GM18498 (cell line): ENCODE results near the gene OGFOD3.
"Not testable (repeated sequence)": the region's sequence is repeated elsewhere in the genome, so short reads cannot be mapped to it uniquely, and the experiment has no call there.

Experiments
- ATAC-seq: cut with Tn5 transposase; IDR thresholded peaks from one replicate; pipeline ENCODE4 v1.9.1; 2021; ENCODE audit warnings: mild to moderate bottlenecking, moderate library complexity; ENCODE audit not compliant: unreplicated experiment

Gene OGFOD3

DNA sequence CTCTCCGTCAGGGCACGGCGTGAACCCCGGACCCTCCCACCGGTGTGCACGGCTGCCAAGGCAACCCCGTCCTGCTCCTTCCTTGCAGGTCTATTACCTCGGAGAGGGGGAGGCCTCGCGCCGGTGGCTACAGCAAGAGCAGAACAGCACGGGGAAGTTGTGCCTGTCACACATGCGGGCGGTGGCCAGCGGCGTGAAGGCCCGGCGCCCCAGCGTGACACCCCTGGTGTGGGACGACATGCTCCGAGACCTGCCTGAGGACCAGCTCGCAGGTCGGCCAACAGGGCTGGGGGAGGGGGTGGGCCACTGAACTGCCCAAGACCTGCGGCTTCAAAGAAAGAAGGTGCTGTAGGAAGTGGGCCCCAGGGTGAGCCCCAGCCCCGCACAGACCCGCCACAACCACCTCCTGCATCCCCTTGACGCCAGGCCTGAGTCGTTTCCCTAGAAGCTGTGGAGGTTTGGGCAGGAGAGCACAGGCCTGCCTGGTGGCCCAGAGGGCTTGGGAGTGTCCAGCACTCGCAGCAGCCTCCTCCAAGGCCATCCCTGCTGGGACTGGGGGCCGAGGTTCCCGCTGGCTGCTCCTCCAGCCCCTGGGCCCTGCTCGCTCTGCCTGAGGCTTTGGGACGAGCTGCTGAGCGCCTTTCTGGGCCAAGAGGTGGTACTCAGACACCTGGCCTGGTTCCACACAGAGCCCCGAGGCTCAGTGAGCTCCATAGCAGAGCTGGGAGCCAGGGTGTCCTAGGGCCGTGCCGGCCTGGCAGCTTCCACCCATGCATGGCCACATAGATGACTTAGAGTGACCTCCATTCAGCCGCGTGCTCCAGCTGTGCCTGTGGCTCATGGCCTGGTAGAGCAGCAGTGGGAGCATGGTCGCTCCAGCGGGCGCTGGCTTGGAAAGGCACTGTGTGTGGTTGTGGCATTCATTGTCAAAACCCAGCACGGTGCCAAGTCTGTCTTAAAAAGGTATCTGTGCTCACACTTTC lies 17.5 kb upstream of the OGFOD3 start:
- ATAC-seq, result no peak

DNA sequence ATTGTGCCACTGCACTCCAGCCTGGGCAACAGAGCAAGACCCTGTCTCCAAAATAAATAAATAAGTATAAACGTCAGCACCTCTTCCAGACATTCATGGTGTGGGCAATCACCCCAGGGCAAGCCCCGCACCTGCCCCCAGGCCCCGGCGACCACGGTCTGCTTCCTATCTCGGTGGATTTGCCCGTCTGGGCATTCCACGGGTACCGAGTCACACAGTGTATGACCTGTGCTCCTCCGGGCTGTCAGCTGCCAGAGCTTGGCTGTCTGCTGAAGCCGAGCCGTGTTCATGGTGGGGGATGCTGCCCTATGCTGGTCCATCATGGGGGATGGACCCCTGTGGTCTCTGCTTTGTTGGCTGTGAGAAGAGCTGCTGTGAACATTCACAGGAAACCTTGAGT lies 16.7 kb upstream of the OGFOD3 start:
- no peak for ATAC-seq

DNA sequence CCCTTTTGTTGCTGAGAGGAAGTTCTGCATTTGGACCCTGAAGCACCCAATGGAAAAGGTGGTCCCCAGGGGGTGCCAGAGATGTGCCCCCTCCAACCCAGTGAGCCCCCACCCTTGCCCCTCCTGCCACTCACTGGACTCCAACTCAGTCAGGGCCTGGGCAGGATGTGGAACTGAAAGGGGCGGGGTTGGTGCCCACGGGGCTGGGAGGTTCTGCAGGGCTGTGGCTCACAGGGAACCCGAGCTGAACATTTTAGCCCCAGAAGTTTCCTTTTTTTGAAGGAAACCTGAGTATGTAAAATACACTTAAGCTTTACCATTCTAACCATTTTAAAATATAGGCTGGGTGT lies 15.8 kb upstream of the OGFOD3 start:
- no peak for ATAC-seq

- ATAC-seq, result no peak
Measured at GRCh38 chr17:82433560-82434215, 15.3 kb upstream of the OGFOD3 start.

DNA sequence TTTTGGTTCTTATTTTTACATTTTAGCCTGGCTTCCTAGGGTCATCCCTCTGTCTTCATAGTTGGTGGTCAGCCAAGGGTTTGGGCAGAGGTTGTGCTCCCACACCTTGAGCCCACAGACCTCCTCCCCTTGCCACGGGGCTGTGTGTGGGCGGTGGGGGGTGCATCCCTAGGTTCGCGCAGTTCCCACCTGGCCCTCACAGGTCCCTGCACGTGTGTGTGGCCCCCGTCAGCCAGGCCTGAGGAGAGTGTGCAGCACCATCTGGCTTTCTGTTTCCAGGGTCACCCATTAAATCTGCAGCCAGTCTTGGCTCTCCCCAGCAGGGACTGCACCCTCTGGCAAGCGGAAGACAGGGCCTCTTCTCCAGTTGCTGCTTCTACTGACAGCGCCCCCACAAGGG lies 13.6 kb upstream of the OGFOD3 start:
- ATAC-seq, result no peak

DNA sequence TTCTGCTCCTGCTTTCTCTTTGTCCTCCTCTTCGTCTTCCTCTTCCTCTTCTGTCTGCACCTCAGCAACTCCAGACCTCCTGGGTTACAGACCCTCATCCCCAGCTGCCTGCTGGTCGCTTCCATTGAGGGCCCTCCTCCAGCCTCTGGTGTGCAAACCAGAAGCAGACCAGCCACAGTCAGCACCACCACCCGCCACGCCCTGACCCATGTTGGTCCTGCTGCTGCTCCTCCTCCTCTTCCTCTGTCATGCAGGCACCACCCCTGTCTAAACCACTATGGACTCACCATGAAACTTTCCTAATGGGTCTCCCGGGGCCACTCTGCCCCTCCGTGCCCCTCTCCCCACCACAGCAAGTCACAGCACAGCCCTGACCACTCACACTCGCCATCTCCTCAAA lies 11.4 kb upstream of the OGFOD3 start:
- no peak for ATAC-seq

DNA sequence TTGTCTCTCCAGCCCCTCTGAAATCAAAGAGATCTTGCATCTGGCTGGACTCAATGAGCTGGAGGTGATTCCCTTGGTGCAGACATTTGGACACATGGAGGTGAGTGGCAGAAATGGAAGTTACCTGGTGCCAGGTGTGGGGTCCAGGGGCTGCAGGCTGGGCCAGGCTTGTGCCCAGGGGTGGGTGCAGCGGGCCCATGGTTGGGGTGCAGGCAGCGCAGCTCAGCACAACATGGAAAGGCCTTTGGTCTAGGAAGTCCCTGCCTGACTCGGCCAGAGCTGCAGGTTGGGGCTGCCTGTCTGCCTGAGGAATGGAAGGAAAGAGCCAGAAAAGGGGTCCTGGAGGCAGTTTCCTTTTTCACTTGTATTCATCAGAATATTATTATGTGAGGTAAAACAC lies 10.2 kb upstream of the OGFOD3 start:
- ATAC-seq, result no peak

GRCh38 chr17:82424863-82425159 lies 6.4 kb upstream of the OGFOD3 start:
- no peak for ATAC-seq

- ATAC-seq, result no peak
Measured at GRCh38 chr17:82424001-82424862, 5.8 kb upstream of the OGFOD3 start.

GRCh38 chr17:82419540-82419939 lies 1.2 kb upstream of the OGFOD3 start:
- ATAC-seq, result no peak

- no peak for ATAC-seq
Measured at GRCh38 chr17:82416771-82417170, 1.6 kb downstream of the OGFOD3 start.

GRCh38 chr17:82416264-82416663 lies 2.1 kb downstream of the OGFOD3 start:
- no peak for ATAC-seq

- ATAC-seq, result no peak
Measured at GRCh38 chr17:82415786-82416185, 2.6 kb downstream of the OGFOD3 start.

DNA sequence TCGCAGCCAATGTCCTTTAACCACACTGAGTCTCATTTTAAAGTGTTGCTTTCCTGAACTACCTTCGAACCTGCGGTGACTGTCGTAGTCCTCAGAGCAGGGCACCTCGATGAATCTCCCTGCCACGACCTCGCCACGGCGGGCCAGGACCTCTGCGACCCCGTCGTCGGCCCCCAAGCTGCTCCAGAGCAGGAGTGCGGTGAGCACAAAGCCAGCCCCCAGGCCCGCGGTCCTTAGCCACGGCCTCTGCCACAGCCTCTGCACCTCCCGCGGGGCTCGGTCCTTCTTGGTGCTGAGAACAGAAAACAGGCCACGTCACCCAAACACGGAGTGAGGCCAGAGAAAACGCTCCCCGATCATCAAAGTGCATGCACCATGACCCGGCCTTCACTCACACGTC lies 3.0 kb downstream of the OGFOD3 start:
- ATAC-seq, result no peak

- ATAC-seq, result no peak
Measured at GRCh38 chr17:82414548-82415281, 3.7 kb downstream of the OGFOD3 start.

- ATAC-seq, result no peak
Measured at GRCh38 chr17:82412535-82413520, 5.6 kb downstream of the OGFOD3 start.

DNA sequence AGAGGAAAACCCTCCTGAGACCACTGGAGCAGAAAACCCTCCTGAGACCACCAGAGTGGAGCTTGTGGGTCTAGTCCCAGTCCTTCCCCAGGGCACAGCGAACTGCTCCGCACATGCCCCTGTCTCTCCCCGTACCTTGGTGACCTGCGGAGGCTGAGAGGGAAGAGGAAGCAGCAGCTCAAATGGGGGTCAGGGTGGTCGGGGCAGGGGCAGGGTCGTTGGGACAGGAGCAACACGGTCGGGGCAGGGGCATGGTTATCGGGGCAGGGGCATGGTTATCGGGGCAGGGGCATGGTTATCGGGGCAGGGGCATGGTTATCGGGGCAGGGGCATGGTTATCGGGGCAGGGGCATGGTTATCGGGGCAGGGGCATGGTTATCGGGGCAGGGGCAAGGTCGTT lies 6.3 kb downstream of the OGFOD3 start:
- not testable (repeated sequence) for ATAC-seq

DNA sequence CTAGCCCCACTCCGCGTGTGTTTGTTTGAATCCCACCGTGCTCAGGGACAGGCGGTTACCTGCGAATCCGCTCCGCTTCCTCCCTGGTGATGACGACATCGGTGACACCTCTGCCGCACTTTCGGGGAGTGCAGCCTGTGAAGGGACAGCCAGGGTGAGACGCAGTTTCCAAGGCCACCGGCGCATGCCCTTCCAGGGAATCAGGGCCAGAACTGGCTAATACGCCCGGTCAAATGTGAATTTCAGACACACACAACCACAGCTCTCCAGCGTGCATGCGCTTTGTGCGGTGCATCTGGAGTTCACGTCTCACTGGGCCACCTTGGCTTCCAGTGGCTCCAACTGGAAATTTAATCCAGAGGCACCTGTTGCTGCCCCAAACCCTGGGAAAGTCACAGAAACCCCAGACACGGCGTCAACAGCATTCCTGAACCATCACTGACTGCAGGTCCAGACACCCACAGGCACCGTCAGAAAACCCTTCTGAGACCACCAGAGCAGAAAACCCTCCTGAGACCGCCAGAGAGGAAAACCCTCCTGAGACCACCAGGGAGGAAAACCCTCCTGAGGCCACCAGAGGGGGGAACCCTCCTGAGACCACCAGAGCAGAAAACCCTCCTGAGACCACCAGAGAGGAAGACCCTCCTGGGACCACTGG lies 6.9 kb downstream of the OGFOD3 start:
- ATAC-seq, result no peak

DNA sequence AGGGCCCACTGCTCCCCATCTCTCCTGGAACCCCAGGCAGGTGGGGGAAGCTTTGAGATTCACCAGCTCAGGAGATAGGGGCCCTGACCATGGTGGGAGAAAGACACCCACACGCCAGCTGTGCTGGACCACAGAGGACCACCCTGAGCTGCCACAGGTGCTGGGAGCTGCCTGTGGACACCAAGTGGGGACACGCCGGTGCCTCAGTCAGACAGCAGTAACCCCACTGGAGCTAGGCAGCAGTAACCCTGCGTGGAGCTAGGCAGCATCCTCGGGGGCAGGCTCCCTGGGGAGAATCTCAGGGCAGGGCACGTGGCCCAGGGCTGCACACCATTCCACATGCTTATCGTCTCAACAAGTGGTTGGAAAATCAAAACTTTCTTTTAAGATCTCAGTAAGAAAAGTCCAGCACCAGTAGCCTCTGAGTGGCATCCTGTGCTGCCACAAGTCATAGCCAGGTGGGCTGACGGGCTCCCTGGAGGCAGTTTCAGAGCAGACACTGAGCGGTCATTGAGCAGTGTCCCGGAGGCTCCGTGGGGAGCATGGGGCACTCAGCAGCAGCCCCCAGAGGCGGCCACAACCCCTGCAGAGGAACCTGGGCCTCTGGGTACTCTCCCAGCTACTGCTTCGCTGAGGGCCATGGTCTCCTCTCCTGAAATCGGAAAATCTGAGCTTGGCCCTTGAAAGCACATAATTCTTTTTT lies 8.2 kb downstream of the OGFOD3 start:
- no peak for ATAC-seq
